ENCODE measurements around the gene DYSF.
A peak's percentile ranks its signal among the peaks of the same experiment; 100 is the strongest.

Gene DYSF

DNA sequence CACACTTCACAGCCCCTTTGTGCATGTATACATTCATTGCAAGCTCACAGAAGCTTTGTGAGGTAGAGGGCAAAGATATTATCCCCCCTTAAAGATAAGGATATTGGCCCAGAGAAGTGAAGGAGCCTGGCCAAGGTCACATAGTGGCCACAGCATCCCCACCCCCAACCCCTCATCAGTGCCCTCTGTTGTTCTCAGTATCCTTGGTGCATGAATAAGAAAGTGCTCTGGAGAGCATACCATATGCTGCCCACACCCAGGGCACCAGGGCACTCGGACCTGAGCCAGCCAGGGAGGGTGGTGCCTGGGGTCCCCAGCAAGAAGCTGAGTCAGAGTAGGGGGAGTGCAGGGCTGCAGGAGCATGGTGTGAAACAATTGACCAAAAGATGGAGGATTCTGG, 3.3 kb downstream of the DYSF start:
- peak overlapping the region; percentile 36 for H3K27ac ChIP-seq (ENCODE audit: insufficient read depth, low read depth, low read length, poor library complexity, severe bottlenecking)
- 76 to 100% methylated on average over 1 of the region's 1 CpG for WGBS, 2 experiments
- H3K36me3 ChIP-seq (ENCODE audit: control insufficient read depth, insufficient read depth, low read length): no peaks in the 10 kb centered on the region
- peaks cover 30% of the 10 kb centered on the region for H3K27me3 ChIP-seq (ENCODE audit: control insufficient read depth, insufficient read depth, low read length, poor library complexity, severe bottlenecking)
- no peak overlapping the region for H3K4me3 ChIP-seq (ENCODE audit: insufficient read depth, low read depth, low read length)
- no peaks in the 10 kb centered on the region for H3K9me3 ChIP-seq (ENCODE audit: control insufficient read depth, low read length)
- H3K4me1 ChIP-seq (ENCODE audit: control insufficient read depth, insufficient read depth, low read length): peaks cover 27% of the 10 kb centered on the region

DNA sequence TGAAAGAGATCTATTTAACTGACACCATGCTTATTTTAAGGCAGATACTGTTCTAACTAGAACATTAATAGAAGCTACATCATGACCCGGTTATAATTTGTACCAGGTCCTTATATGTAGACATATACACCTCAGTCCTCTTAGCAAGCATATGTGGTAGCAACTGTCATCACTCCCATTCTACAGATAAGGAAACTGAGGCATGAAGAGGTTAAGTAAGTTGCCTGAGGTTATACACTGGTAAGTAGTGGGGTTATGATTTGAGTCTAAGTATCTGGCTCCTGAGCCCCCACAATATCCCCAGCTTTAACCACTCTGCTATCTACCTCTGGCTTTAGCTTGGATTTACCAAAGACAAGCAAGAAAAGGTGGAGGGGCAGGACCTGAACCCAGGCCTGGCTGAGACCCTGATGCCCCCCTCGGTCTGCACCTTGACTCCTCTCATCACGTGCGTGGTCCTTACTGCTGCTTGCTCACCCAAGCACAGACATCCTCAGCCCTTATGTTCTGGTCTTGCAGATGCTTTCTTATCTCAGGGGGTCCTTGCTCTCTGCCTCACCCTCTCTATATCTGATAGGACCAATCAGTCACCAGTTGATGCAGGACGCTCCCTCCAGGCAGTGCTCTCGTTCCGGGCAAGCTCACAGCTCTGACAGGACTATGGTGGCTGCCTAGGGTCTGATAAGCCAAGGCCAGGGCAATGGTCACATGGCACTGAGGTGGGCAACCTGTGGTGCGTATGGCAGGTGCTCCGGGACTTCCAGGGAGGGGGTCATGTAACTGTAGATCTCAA, 4.0 kb downstream of the DYSF start:
- WGBS, 2 experiments: 91 to 95% methylated on average over 9 of the region's 9 CpGs
- Histone ChIP-seq H3K36me3 (ENCODE audit: control insufficient read depth, insufficient read depth, low read length) (no peaks in the 10 kb centered on the region), H3K9me3 (ENCODE audit: control insufficient read depth, low read length) (no peaks in the 10 kb centered on the region), H3K4me1 (ENCODE audit: control insufficient read depth, insufficient read depth, low read length) (peaks cover 27% of the 10 kb centered on the region), H3K27me3 (ENCODE audit: control insufficient read depth, insufficient read depth, low read length, poor library complexity, severe bottlenecking) (peaks cover 28% of the 10 kb centered on the region), H3K27ac (ENCODE audit: insufficient read depth, low read depth, low read length, poor library complexity, severe bottlenecking) (no peak overlapping the region), H3K4me3 (ENCODE audit: insufficient read depth, low read depth, low read length) (no peak overlapping the region)

DNA sequence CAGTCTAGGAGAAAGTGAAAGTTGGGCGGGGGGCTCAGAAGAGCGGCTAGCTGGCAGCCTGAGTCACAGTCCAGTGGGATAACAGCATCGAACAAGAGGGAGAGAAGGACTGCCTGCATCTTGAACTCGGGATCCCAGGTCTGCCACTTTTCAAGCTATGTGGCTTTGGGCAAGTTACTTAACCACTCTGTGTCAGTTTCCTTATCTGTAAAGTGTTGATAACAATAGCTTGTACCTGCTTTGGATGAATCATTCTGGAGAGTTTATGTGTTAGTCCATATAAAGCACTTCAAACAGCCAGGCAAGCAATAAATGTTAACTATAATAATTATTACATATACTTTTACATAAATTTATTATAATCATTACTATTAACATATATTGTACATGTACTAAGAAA, 4.6 kb downstream of the DYSF start:
- peaks cover 25% of the 10 kb centered on the region for H3K27me3 ChIP-seq (ENCODE audit: control insufficient read depth, insufficient read depth, low read length, poor library complexity, severe bottlenecking)
- no peaks in the 10 kb centered on the region for H3K9me3 ChIP-seq (ENCODE audit: control insufficient read depth, low read length)
- peaks cover 26% of the 10 kb centered on the region for H3K4me1 ChIP-seq (ENCODE audit: control insufficient read depth, insufficient read depth, low read length)
- 92 to 96% methylated on average over 4 of the region's 4 CpGs for whole genome bisulfite sequencing, 2 experiments
- no peak overlapping the region for H3K27ac ChIP-seq (ENCODE audit: insufficient read depth, low read depth, low read length, poor library complexity, severe bottlenecking)
- H3K4me3 ChIP-seq (ENCODE audit: insufficient read depth, low read depth, low read length): no peak overlapping the region
- no peaks in the 10 kb centered on the region for H3K36me3 ChIP-seq (ENCODE audit: control insufficient read depth, insufficient read depth, low read length)

- no peak overlapping the region for H3K4me3 ChIP-seq (ENCODE audit: insufficient read depth, low read depth, low read length)
- H3K36me3 ChIP-seq (ENCODE audit: control insufficient read depth, insufficient read depth, low read length): no peaks in the 10 kb centered on the region
- H3K4me1 ChIP-seq (ENCODE audit: control insufficient read depth, insufficient read depth, low read length): peaks cover 22% of the 10 kb centered on the region
- H3K27me3 ChIP-seq (ENCODE audit: control insufficient read depth, insufficient read depth, low read length, poor library complexity, severe bottlenecking): peaks cover 25% of the 10 kb centered on the region
- no peak overlapping the region for H3K27ac ChIP-seq (ENCODE audit: insufficient read depth, low read depth, low read length, poor library complexity, severe bottlenecking)
- 90 to 93% methylated on average over 7 of the region's 7 CpGs for WGBS, 2 experiments
- H3K9me3 ChIP-seq (ENCODE audit: control insufficient read depth, low read length): no peaks in the 10 kb centered on the region
These were observed 5.2 kb downstream of the DYSF start for GRCh38 chr2:71458413-71459083.

GRCh38 chr2:71459084-71459431, 5.7 kb downstream of the DYSF start:
- WGBS, 2 experiments: 93 to 97% methylated on average over 2 of the region's 2 CpGs
- Histone ChIP-seq H3K4me3 (ENCODE audit: insufficient read depth, low read depth, low read length) (no peak overlapping the region), H3K27me3 (ENCODE audit: control insufficient read depth, insufficient read depth, low read length, poor library complexity, severe bottlenecking) (peaks cover 25% of the 10 kb centered on the region), H3K4me1 (ENCODE audit: control insufficient read depth, insufficient read depth, low read length) (peaks cover 22% of the 10 kb centered on the region), H3K27ac (ENCODE audit: insufficient read depth, low read depth, low read length, poor library complexity, severe bottlenecking) (no peak overlapping the region), H3K36me3 (ENCODE audit: control insufficient read depth, insufficient read depth, low read length) (no peaks in the 10 kb centered on the region), H3K9me3 (ENCODE audit: control insufficient read depth, low read length) (no peaks in the 10 kb centered on the region)

GRCh38 chr2:71460056-71460455, 6.7 kb downstream of the DYSF start:
- WGBS, 2 experiments: 96 to 97% methylated on average over 6 of the region's 6 CpGs
- H3K27me3 ChIP-seq (ENCODE audit: control insufficient read depth, insufficient read depth, low read length, poor library complexity, severe bottlenecking): peaks cover 25% of the 10 kb centered on the region
- H3K4me3 ChIP-seq (ENCODE audit: insufficient read depth, low read depth, low read length): no peak overlapping the region
- no peaks in the 10 kb centered on the region for H3K9me3 ChIP-seq (ENCODE audit: control insufficient read depth, low read length)
- H3K4me1 ChIP-seq (ENCODE audit: control insufficient read depth, insufficient read depth, low read length): peaks cover 21% of the 10 kb centered on the region
- H3K36me3 ChIP-seq (ENCODE audit: control insufficient read depth, insufficient read depth, low read length): no peaks in the 10 kb centered on the region
- H3K27ac ChIP-seq (ENCODE audit: insufficient read depth, low read depth, low read length, poor library complexity, severe bottlenecking): no peak overlapping the region

GRCh38 chr2:71460595-71461303, 7.4 kb downstream of the DYSF start:
- H3K36me3 ChIP-seq (ENCODE audit: control insufficient read depth, insufficient read depth, low read length): no peaks in the 10 kb centered on the region
- peaks cover 31% of the 10 kb centered on the region for H3K27me3 ChIP-seq (ENCODE audit: control insufficient read depth, insufficient read depth, low read length, poor library complexity, severe bottlenecking)
- H3K4me3 ChIP-seq (ENCODE audit: insufficient read depth, low read depth, low read length): no peak overlapping the region
- no peak overlapping the region for H3K27ac ChIP-seq (ENCODE audit: insufficient read depth, low read depth, low read length, poor library complexity, severe bottlenecking)
- WGBS, 2 experiments: 42 to 48% methylated on average over 9 of the region's 9 CpGs
- no peaks in the 10 kb centered on the region for H3K9me3 ChIP-seq (ENCODE audit: control insufficient read depth, low read length)
- peaks cover 17% of the 10 kb centered on the region for H3K4me1 ChIP-seq (ENCODE audit: control insufficient read depth, insufficient read depth, low read length)

DNA sequence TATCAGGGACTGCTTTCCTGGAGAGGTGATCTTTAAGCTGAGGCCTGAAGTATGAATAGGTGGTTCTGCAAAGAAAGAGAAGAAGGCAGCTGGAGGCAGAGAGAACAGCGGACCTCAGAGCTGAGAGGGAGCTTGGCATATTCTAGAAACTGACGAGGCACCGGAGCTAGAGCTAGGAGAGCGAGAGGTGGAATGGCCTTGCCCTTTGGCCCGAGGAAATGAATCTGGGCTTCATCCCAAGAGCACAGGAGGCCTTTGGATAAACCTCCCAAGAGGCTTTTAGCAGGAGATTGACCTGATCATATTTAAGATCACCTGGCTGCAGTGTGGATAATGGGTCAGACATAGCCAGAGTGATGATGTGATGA, 7.9 kb downstream of the DYSF start:
- 74 to 75% methylated on average over 5 of the region's 5 CpGs for WGBS, 2 experiments
- Histone ChIP-seq H3K27me3 (ENCODE audit: control insufficient read depth, insufficient read depth, low read length, poor library complexity, severe bottlenecking) (peaks cover 36% of the 10 kb centered on the region), H3K4me1 (ENCODE audit: control insufficient read depth, insufficient read depth, low read length) (peaks cover 16% of the 10 kb centered on the region)

DNA sequence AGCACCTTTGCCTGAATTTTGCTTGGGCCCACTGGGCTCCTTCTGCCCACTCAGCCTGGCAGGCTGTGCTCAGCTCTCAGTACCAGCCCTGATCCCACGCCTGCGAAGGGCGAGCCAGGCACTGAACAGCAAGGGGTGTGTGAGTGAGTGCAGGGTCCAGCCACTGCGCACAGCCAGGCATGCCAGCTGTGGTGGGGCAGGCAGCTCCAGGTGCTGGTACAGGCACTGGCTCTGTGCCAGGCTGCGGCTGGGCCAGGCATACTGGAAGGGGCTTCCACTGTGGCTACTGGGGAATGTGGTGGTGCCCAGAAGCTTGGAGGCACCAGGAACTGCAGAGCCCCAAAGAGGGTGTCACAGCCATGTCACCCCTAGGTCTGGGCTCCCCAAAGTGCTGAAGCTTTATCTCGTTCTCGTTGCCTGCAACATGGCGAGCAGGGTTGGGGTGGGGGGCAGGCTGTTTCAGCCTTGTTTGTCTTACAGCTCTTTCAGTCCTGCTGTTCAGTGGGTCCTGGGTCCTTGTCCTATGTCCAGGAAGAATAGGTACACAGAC, 8.8 kb downstream of the DYSF start:
- Histone ChIP-seq H3K9me3 (ENCODE audit: control insufficient read depth, low read length) (no peaks in the 10 kb centered on the region), H3K27ac (ENCODE audit: insufficient read depth, low read depth, low read length, poor library complexity, severe bottlenecking) (no peak overlapping the region), H3K36me3 (ENCODE audit: control insufficient read depth, insufficient read depth, low read length) (no peaks in the 10 kb centered on the region), H3K4me3 (ENCODE audit: insufficient read depth, low read depth, low read length) (no peak overlapping the region), H3K4me1 (ENCODE audit: control insufficient read depth, insufficient read depth, low read length) (peaks cover 8% of the 10 kb centered on the region), H3K27me3 (ENCODE audit: control insufficient read depth, insufficient read depth, low read length, poor library complexity, severe bottlenecking) (peaks cover 44% of the 10 kb centered on the region)
- 94 to 95% methylated on average over 8 of the region's 8 CpGs for WGBS, 2 experiments

More for the DNA sequence above, 7.9 kb downstream of the DYSF start:
- Histone ChIP-seq H3K36me3 (ENCODE audit: control insufficient read depth, insufficient read depth, low read length) (no peaks in the 10 kb centered on the region), H3K4me3 (ENCODE audit: insufficient read depth, low read depth, low read length) (no peak overlapping the region), H3K27ac (ENCODE audit: insufficient read depth, low read depth, low read length, poor library complexity, severe bottlenecking) (no peak overlapping the region), H3K9me3 (ENCODE audit: control insufficient read depth, low read length) (no peaks in the 10 kb centered on the region)

Measured in ectodermal cell (in vitro differentiated cells).